SK-MEL-5 (cell line): ENCODE measurements around the gene OSBPL10. TPM values are rescaled to one million over a fixed set of nuclear protein-coding genes. Genes with fewer than 3 reads are reported as not detected.
A peak's percentile ranks its signal among the peaks of the same experiment; 100 is the strongest.

Experiments used
- DNase-seq: peaks from one replicate; pipeline ENCODE4 v3.0.0-alpha.2; 2016; ENCODE audit warnings: low read depth, low spot score
- in situ Hi-C: cut with HindIII; loops from 2 replicates; pipeline ENCODE4 v1.10.0; 2016; ENCODE audit warnings: low sequenced_read_pairs, high pct_unique_total_duplicates, low pct_unique_long_range_greater_than_20kb
- total RNA-seq: library from RNA; depleted of rRNA; stranded (reverse); fragments of >200 nt; shearing (Covaris generic); gene quantifications from 2 replicates; pipeline ENCODE4 v1.2.3, GENCODE V29; 2014

OSBPL10 gene
- total RNA-seq, 1 experiment from 2014 or later, result 28.6 TPM

DNA sequence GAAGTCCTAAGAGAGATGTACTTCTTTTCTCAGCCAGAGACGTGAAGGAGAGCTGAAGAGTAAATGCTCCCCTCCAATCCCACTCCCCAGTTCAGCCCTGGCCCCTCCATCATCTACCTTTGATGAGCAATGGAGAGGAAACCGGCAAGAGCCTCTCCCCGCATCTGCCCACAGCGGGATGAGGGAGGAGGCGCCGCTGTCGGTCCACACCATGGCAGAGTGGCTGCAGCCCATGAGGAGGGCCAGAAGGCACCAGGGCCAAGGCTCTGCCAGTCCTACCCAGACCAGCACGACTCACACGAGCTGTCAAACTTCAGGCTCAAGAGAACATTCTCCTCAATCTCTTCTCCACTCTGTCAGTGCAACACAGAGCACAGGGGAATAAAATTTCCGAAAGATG, 129.8 kb downstream of the OSBPL10 start:
- DNase-seq, result no peak
- in situ Hi-C loops, result no loop called here

DNA sequence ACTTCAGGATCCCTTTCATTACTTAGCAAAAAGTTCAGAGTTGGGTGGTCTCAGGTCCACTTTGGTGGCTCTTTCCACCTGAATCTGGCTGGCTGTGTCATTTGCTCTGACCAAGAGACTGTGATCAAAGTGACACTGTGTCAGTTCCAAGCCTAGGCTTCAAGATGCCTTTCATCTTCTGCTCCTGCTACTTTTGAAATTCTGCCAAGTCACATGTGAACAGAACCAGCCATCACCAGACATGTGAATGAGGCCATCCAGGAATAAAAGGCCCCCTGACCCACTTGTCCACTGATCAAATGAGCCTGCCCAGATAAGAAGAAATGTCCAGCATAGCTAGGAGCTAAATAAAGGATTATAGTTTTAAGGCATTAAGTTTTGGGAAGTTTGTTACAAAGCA, 132.2 kb downstream of the OSBPL10 start:
- in situ Hi-C loops, result no loop called here
- peak; percentile 61 for DNase-seq

DNA sequence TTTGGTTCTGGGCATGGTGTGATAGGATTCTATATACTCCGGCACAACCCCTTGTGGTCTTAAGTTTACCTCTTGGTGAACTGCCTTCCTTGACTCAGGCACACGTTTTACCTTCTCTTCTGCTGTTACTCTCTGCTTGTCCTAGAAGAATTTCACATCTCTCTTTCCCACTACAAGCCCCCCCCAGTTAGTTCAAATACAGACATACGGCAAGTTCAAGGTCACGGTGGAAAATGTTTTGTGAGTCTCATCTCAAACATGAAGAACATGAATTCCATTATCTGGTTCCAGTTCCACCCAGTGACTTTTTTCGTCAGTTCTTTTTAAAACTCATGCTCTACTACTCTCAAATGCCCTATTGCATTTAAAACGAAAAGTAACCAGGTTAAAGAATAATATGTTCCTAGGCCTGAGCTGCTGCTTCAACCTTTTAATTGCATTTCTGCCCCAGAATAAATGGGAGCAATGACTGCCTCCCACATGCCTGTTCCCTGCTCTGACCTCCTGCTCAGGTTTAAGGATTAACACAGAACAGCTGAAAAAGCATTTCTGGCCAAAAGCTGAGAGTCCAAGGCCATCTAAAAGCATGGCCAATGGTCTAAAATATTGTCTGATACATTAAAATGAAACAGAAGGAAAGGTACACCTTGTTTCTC, 132.8 kb downstream of the OSBPL10 start:
- no peak for DNase-seq
- in situ Hi-C loops, result no loop called here

DNA sequence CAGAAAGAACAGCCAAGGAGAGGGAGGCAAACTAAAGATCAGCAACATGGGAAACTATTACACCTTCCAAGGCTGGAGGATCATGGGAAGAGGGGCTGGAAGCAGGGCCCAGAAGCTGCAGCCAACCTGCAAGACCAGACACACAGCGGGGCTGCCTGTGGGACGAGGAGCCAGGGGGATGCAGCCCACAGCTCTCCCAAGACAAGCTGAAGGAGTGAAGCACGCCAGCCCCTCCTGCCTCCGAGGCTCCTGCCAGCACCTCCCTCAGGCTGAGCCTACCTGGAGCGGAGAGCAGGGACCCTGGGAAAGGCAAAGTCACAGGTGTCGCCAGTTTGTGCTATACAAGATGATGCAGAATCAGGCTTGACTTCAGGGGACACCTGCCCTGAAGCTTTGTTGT, 133.3 kb downstream of the OSBPL10 start:
- in situ Hi-C loops, result no loop called here
- DNase-seq, result no peak

DNA sequence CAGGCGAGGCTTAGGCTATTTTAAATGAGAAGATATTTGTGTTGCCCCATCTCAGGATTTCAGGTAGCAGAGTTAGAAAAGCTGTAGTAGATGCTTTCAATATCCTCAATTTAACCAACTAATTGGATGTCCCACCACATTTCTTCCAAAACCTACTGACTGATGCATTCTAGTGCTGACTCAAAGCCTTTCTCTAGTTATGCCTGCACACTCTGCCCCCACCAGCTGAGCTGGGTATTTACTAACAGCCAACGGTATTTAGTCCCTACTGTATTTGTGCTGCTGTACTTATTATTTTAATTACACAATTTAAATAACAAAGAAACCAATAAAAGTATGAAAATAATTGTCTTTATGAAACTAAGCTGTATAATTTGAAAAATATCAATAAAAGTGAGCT, 139.5 kb downstream of the OSBPL10 start:
- in situ Hi-C loops, result no loop called here

DNA sequence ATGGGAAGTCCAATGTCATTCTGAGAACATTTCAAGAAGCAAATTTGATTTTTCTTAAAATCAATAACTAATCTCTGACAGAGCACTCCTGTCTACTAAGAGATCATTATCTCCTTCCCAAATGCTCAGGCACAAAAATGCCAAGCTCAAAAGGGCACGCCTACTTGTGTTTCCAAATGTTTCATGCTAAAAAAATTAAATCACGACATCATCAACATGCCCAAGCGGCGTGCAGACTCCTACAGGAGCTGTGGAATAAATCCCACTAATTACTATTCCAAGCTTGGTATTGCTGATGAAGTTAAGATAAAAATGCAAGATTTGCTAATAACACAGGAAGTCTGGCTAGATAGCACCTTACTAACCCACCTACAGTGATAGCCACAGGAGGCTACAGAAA, 140.8 kb downstream of the OSBPL10 start:
- in situ Hi-C loops, result no loop called here
- no peak for DNase-seq

More for the DNA sequence above, 139.5 kb downstream of the OSBPL10 start:
- DNase-seq, result no peak

DNA sequence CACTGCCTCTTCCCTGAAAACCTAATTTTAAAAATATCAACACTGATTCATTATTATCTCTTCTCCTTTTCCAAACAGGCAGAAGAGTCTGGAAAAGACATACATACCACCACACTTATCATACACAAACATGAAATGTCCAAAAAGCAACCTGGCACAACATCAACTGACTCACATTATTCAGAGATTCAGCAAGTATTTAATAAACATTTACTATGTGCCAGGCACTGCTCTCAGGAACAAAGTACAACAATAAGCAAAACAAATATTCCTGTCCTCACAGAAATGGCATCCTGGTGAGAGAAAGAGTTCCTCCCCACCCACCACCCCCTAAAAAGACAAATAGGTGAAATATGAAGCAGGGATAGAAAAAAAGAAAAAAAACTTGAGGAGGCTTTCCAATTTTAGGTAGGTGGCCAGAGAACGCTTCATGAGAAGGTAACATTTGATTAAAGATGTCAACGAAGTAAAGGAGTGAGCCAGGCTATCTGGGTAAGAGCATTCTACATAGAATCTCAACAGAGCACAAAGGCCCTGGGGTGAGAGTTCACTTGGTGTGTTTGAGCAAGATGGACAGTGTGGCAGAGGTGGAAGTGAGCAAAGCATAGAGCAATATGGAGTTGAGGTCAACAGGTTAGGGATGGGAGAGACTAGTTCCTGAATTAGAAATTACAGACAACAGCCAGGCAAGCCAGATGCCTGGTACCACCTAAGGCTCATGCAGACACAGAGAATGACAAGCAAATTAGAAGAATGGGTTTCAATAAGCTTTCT, 141.7 kb downstream of the OSBPL10 start:
- DNase-seq, result no peak
- in situ Hi-C loops, result no loop called here

DNA sequence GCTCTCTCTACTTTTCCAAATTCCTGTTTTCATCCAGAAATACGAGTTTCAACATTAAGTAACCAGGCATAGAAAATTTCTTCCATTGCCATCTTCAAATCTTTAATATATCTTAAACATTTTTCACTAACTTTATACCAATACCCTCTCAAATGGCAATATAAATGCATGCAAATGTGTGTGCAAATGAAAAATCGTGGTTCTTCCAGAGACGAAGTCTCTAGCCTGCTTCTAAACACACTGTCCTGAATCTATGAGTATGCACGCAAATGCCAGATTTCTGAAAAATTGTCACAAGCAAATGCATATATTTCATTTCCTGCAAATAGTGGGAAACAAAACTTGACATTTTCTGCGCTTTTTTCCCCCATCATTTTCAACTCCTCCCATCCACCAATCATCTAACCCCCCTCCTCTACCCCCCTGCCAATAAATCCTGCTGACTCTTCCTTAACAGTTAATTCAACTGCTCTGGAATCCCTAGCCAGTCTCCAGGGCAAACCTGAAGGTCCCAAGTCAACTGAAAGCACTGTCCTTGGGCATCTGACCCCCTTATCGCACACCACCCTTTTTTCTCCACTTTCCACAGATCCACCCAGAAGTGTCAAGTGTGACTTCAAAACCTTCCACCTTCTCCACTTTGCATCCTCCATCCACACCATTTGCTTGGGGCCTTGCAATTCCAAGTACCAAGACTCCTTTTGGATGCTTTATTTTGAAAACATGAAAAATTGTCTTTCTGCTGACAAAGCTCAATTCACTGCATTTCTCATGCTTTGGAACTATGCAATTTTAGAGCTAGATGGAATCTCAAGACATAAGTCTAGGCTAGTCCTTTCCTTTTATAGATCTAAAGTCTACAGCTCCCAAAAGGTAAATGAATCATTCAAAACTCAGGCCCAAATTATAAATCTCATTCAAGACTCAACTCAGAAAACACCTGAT, 144.7 kb downstream of the OSBPL10 start:
- no peak for DNase-seq
- in situ Hi-C loops, result no loop called here

DNA sequence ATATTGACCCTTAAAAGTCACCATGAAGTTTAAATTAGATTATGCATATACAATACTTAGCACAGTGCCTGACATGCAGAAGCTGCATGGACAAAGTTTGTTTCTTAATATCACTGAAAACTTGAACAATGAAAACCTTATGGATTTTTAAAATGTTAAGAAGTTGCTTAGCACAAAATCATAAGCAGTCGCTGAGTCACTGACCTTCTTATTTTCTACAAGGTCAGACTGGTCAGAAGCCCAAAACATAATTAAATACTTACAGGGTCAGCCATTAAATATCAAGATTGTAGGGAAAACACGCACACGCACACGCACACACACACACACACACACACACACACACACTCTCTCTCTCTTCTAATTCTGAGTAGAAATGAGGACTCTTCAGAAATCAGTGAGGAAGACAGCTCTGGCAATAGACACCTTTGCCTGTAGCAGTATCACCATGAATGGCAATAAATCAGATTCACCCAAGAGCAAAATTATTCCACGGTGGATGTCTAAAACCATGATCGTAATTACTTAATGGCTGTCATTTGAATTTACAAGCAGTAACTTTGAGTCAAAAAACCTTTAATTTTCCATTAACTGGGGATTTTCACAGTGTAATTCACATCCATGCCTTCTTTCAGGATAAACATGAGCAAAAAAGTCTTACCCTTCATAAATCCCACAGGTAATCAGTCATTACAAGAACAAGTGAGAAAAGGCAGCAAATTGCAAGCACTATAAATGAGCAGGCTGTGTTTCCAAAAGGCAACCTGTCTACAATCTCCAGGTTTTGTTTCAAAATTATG, 147.5 kb downstream of the OSBPL10 start:
- DNase-seq, result no peak

DNA sequence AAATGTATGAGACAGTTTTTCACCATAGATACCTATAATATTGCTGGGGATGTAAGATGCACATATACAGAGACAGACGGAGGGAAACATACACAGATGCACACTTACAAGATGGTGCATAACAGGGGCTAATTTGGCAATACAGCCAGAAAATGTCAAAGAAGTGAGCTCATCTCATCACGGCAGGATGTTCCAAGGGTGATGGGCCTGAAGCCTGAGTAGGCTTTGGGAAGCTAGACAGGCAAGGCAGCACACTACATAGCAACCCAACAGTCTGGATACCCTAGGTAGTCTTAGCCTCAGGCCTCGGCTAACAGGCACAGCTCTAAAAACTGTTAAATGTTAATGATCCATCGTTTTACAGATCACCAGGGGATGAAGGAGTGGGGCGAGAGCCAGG, 148.5 kb downstream of the OSBPL10 start:
- no peak for DNase-seq
- in situ Hi-C loops, result no loop called here

More for the DNA sequence above, 147.5 kb downstream of the OSBPL10 start:
- in situ Hi-C loops, result no loop called here

DNA sequence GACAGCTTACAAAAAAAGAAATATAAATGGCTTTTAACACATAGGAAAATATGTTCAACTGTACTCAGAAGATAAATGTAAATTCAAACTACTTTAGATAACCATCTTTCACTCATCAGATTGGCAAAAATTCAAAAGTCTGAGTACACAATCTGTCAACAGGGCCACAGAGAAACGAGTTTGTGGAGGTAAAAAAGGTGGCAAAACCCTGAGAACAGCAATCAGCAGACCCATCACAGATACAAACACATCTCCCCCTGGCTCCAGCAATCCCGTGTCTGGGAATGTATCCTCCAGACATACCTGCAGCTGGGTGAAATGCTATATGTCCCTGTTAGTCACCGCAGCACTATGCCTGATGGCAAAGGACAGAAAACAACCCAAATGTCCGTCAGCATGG, 149.5 kb downstream of the OSBPL10 start:
- in situ Hi-C loops, result no loop called here
- DNase-seq, result no peak

DNA sequence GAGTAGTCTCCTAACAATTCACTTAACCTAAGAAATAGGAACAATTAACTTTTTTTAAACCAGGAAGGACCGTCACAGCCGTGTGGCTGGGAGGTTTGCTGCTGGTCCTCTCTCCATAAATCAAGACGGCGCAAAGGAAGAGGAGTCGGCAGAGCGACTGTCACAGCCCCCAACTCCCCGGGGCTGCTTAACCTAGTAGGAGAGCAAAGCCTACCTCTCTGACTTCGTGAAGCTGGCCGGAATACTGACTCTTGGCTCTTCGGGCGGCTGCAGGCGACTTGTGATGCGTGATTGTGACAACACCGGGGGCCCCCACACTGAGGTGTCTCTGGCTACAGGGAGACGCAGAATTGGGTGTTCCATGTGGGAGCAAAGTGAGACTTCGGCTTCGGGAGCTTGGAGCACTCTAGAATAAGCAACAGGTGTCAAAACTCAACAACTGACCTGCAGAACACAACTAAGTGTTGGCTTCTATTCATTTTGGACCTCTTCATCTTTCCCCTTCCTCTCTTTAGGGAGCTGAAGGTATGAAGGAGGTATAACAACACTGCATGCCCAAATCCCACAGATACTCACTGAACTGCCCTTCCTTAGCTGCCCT, 151.1 kb downstream of the OSBPL10 start:
- in situ Hi-C loops, result no loop called here

DNA sequence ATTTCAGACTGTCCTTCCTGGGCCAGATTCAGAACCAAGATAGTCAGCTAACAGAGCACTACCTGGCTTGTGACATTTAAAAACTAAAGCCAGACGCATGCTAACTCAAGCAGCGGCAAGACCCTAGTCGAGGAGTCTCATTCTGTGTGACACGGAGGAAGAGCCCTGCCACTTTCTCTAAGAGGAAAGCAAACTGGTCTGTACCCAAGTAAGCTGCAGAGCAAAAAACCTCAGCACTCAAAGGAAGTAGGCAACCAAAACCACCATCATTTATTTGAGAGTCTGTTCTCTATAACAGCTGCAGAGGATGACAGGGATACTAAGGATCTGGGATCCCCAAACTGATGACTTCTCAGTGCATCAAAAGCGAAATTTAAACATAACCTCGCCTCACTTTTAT, 152.1 kb downstream of the OSBPL10 start:
- no peak for DNase-seq
- in situ Hi-C loops, result no loop called here

More for the DNA sequence above, 151.1 kb downstream of the OSBPL10 start:
- no peak for DNase-seq

DNA sequence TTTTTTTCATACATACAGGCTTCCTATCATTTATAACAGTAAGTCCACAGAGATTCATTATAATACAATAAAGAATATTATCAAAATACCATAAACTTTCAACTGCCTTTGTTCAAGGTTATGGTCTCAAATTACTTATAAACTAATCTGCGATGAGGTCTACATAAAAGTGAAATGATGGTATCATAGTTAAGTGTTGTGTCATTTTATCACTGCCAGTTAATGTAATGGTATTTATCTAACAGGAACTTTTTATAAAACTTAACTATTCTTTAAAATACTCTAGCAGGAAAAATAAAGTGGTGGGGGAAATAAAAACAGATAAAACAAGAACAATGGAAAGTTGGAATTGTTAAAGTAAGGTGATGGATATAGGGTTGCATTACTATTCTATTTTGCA, 153.1 kb downstream of the OSBPL10 start:
- DNase-seq, result no peak
- in situ Hi-C loops, result no loop called here

DNA sequence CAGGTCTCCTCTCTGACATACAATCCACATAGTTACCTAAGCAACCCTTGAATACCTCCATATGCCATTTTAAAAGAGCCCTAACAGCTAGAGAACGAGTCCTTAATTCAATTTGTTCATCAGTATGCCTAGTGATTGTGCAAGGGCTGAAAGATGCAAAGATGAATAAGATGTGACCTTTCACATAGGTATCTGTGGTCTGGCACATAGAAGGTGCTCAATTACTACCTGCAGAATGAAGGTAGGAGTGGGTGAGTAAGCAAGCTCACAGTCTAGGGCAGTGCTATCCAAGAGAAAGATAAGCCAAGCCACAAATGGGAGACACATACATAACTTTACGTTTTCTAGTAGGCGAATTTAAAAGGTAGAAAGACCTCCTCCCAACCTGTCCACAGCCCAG, 157.9 kb downstream of the OSBPL10 start:
- no peak for DNase-seq
- in situ Hi-C loops, result no loop called here

DNA sequence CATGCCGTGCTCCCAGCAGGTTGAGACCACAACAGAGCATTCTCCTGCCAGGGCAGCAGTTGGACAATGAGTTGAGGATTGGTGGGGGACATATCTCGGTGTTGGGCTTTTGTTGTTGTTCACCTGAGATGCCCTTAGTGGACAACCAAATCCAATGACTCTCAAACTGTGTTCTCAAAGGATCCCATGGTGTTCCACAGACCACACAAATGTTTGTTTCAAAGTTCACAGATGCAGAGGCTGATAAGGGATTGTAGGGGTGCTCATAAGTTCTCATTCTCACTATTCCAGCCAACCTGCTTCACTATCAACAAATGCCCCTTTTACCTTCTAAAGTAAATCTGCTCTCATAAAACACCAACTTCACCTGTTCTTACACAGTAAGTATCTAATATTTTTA, 159.9 kb downstream of the OSBPL10 start:
- DNase-seq, result no peak
- in situ Hi-C loops, result no loop called here

DNA sequence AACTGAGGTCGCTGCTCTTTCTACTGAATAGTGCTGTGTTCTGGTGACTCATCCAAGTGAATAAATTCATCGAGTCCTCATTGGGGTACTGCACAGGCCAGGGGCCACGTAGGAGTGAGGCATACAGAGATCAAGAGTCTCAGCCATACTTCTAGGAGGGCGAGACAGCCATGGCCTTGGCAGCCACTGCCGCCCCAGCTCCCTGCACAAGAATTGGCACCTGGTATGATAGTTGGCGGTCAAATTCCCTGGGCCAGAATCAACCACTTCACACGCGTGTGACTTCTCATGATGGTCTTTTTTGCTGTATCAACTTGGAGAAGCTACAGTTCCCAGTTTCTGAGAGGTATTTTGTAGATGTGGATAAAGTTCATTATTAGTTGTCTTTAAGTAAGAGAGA, 161.6 kb downstream of the OSBPL10 start:
- no peak for DNase-seq
- in situ Hi-C loops, result no loop called here
